Iris pigment epithelial cell (primary cell): ENCODE data around the gene ARMC9.
A peak's percentile ranks its signal among the peaks of the same experiment; 100 is the strongest.
"Not testable (repeated sequence)": the region's sequence is repeated elsewhere in the genome, so short reads cannot be mapped to it uniquely, and the experiment has no call there.

ENCODE experiments used
- DNase-seq: peaks from one replicate; pipeline ENCODE4 v3.0.0-alpha.2; 2011; ENCODE audit warnings: low read depth

Gene ARMC9

DNA sequence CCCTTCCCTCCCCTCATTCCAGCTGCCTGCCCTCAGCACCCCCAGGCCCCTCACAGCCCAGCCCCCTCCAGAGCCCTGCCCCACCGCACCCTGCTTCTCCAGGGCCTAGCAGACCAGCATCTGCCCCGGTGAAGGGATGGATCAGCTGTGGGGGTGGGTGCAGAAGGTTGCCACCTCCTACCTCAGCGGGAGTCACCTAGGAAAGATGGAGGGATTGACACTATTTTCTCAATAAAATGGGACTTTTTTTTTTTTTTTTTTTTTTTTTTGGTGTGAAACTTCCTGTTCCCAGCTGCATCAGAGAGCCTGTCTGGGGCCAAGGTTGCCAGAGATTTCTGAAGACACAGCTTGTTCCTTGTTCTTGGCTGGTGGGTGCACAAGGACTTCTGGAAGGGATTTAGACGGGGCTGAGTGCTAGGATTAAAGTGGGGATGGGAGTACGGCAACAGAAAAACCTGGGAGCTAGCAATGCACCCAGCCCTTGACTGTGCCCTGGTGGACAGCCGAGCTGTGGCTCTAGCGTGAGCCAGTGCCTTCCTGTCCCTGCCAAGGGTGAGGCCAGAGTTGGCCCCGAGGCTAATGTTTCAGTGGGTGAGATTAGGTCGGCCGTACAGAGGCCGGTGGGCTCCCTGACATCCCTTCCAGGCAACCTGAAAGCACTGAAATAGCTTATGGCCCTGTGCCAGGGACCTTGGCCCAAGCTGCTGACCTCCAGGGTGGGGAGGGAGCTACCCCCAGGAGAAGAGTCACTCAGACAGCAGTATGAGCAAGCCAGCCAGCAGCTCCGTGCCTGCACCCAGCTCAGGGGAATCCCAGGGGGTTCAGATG lies 201.6 kb downstream of the ARMC9 start:
- no peak for DNase-seq

DNA sequence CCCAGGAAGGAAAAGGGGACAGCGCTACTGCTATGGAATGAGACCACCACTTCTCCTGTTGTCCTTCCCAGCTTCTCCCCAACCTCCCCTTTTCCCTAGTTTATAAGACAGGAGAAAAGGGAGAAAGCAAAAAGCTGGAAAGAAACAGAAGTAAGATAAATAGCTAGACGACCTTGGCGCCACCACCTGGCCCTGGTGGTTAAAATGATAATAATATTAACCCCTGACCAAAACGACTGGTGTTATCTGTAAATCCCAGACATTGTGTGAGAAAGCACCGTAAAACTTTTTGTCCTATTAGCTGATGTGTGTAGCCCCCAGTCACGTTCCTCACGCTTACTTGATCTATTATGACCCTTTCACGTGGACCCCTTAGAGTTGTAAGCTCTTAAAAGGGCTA lies 202.2 kb downstream of the ARMC9 start:
- not testable (repeated sequence) for DNase-seq

DNA sequence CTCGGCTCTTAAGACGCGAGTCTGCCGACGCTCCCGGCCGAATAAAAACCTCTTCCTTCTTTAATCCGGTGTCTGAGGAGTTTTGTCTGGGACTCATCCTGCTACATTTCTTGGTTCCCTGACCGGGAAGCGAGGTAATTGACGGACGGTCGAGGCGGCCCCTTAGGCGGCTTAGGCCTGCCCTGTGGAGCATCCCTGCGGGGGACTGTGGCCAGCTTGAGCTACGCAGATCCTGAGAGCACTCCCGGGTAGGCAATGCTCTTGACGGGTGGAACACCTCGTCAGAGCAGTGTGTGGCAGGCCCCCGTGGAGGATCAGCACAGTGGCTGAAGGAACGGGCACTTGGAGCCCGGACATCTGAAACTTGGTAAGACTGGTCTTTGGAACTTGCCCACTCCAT lies 202.7 kb downstream of the ARMC9 start:
- not testable (repeated sequence) for DNase-seq

- peak; percentile 25 for DNase-seq
Observed at GRCh38 chr2:231403421-231404182, 205.2 kb downstream of the ARMC9 start.

- DNase-seq, result not testable (repeated sequence)
Observed at GRCh38 chr2:231404183-231404578, 205.8 kb downstream of the ARMC9 start.

- DNase-seq, result not testable (repeated sequence)
Observed at GRCh38 chr2:231405601-231406367, 207.4 kb downstream of the ARMC9 start.

GRCh38 chr2:231407686-231408085 lies 209.3 kb downstream of the ARMC9 start:
- DNase-seq, result not testable (repeated sequence)

DNA sequence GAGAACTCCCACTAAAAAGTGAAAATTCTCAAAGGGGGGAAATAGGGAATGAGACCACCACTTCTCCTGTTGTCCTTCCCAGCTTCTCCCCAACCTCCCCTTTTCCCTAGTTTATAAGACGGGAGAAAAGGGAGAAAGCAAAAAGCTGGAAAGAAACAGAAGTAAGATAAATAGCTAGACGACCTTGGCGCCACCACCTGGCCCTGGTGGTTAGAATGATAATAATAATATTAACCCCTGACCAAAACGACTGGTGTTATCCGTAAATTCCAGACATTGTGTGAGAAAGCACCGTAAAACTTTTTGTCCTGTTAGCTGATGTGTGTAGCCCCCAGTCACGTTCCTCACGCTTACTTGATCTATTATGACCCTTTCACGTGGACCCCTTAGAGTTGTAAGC lies 209.9 kb downstream of the ARMC9 start:
- not testable (repeated sequence) for DNase-seq

GRCh38 chr2:231409776-231410175 lies 211.3 kb downstream of the ARMC9 start:
- DNase-seq, result no peak

- DNase-seq, result no peak
Observed at GRCh38 chr2:231410293-231411004, 212.0 kb downstream of the ARMC9 start.

DNA sequence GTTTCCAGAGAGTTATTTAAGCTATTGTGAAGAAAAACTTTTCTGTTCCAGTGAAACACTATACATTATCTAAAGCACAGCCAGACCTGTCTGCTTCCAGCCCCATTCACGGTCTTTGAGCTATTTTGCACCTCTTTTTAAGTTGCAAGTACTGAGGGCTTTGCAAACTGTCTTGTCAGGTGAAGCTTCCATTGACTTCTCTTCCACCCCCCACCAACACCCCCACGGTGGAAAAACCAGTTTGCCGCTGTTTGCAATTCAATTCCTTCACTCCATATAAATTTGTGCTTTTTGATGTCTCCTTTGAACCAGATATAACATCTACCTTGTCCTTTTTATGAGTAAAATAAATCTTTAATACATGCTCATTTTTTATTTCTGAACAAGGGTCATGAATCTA lies 212.8 kb downstream of the ARMC9 start:
- DNase-seq, result no peak

- peak; percentile 74 for DNase-seq
Observed at GRCh38 chr2:231411831-231412617, 213.6 kb downstream of the ARMC9 start.

- DNase-seq, result no peak
Observed at GRCh38 chr2:231412618-231412963, 214.2 kb downstream of the ARMC9 start.

DNA sequence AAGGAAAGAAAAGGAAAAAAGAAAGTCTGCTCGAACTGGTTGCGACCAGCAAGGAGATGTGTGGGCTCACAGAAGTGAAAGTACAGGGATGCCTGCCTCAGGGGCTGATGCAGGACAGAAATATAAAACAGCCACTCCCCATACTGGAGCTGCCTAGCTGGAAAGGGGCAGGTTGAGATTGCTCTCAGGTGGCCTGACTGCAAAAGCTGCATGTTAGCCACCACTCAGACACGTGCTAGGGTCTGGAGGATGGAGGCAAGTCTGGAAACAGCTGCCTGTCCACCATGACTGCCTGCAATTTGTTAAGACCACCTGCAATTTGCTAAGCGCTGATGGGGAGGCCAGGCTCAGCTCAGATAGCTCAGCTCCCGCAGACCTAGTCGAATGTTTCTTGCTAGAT lies 215.0 kb downstream of the ARMC9 start:
- no peak for DNase-seq

DNA sequence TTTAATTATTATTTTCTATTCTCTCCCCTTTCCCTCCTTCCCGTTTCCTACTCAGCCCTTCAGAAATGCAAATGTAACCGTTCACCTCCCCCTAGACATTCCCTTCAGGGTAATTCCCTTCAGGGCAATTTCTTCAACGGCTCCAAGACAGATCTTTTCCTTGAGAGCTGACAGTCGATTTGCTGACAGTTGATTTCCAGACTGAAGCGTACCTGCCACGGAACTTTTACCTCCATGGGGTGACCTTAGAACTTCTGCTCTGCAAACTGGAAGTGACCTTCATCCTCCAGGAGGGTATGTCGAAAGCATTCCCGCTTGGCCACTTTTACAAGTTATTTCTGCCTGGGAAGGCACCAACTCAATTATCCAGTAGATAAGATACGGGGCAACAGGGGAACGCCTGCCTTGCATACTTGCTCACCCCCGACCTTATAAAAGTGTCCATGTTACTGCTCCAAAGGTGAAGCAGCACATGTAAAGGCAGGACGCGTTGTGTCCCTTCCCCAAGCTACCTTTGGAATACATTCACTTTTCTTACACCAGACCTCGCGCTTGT lies 215.6 kb downstream of the ARMC9 start:
- no peak for DNase-seq

DNA sequence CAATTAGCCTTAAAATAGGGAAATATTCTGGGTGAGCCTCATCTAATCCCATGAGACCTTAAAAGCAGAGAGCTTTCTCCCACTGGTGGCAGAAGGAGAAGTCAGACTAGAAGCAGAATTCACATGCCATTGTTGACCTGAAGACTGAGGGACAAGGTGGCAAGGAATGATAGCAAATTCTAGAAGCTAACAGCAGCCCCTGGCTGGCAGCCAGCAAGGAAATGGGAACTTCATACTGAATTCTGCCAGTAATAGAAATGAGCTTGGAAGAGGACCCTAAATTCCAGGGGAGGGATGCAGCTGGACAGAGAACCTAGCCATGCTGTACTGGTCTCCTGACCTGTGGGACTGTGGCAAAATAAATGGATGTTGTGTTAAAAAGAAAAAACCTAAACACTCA lies 216.6 kb downstream of the ARMC9 start:
- no peak for DNase-seq

DNA sequence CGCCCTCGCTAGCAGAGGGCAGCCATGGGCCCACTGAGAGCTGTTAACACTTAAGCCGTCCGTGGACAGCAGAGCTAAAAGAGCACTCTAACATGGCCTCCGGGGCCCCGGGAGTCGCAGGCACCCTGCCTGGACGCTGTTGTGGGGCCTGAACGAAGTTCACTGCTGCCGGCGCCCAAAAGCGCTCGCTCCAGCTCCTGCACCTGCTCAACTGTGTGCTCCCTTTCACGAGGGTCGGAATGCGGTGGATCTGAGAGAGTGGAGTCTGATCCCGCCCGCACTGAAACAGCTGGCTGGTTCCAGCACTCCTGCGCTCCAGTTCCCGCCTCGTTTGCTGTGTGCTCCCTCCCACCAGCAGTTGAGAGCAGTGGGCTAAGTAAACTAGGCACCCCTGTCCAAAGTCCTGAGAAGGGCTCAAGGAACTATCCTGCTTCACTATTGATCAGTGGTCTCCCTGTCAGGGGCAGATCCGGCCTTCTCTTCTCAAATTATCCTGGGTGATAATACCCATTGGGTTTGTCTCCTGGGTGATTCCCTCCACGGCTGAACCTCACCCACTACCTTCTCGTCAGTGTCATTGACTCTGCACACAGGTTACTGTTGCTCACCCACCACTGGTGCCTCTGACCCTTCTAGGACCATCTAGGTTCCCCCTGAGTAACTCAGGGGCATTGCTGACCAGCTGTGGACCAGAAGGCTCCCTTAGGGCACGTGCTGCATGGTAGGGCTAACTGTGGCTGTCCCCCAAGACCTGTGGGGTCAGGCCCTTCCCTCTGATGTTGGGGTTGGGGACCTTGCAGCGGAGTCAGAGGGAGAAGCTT lies 220.6 kb downstream of the ARMC9 start:
- DNase-seq, result no peak

DNA sequence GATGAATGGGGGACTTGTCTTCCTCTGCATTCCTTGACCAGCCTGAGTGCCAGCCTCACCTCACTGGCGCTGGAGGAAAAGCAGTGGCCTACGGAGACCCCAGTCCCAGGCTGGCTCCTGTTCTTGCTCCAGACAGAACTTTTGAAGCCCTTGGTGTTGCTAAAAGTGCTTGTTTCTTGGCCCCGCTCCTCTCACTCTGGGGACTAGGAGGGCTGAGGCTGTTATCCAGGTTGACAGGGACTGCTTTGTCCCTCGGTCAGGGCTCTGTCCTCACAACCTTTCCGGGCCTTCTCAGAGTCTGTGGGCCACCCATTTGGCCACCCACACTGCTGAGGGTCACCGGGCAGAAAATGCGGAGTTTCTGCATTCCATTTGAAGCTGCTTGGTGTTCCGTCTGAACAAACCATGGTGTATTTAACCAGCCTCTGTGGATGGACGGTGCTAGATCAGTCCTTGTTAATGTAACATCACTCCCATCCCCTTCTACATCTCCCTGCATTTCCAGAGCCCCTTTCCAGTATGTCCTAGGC lies 222.7 kb downstream of the ARMC9 start:
- DNase-seq, result no peak

GRCh38 chr2:231422056-231422455 lies 223.6 kb downstream of the ARMC9 start:
- no peak for DNase-seq

- DNase-seq, result no peak
Observed at GRCh38 chr2:231423176-231423575, 224.7 kb downstream of the ARMC9 start.
